Esophagus squamous epithelium (tissue), 5 donors: Measurements from ENCODE around the gene HDGFL2. TPM values are rescaled to one million over a fixed set of nuclear protein-coding genes. Genes with fewer than 3 reads are reported as not detected.

Experiments
- DNase-seq: peaks from one replicate; lab custom pipeline; 2025; lab: John Stamatoyannopoulos, UW
- H3K27ac ChIP-seq, 4 donors: fragments of 200-600 bp; sonication (generic); one replicate each; pipeline ENCODE4 v1.5.1; 2016 to 2019; ENCODE audit warnings: mild to moderate bottlenecking in 1 of 4
- H3K27me3 ChIP-seq, 4 donors: fragments of 200-600 bp; sonication (generic); 1 replicate in 3 of 4; 2 replicates in 1 of 4; pipeline versions ENCODE4 v1.5.1 to v1.6.0; 2017 to 2021; ENCODE audit warnings: antibody characterized with exemption in 1 of 4
- H3K36me3 ChIP-seq, 3 donors: fragments of 200-600 bp; sonication (generic); one replicate each; pipeline ENCODE4 v1.5.1; 2016 to 2019
- H3K4me1 ChIP-seq, 3 donors: fragments of 200-600 bp; sonication (generic); one replicate each; pipeline ENCODE4 v1.5.1; 2017 to 2019
- H3K4me3 ChIP-seq, 4 donors: fragments of 200-600 bp; sonication (generic); 1 replicate in 3 of 4; 2 replicates in 1 of 4; pipeline ENCODE4 v1.5.1; 2016 to 2019; ENCODE audit warnings: mild to moderate bottlenecking in 2 of 4, moderate library complexity in 1 of 4
- H3K9me3 ChIP-seq, 3 donors: fragments of 200-600 bp; sonication (generic); one replicate each; pipeline ENCODE4 v1.5.1; 2016 to 2019
- POLR2A ChIP-seq, 4 donors: fragments of 450-650 bp; IDR thresholded peaks; one replicate each; pipeline ENCODE4 v1.6.1; 2017; ENCODE audit warnings: antibody characterized with exemption in 4 of 4, mild to moderate bottlenecking in 4 of 4, moderate library complexity in 3 of 4
- WGBS, 2 donors: methylation state at CpG; one replicate each; pipeline ENCODE4 v1.1.5; 2018; 5-methylcytosine and 5-hydroxymethylcytosine counted together
- intact Hi-C: fragments of 100-400 bp; cut with DNase I; formaldehyde crosslinking; loops from one replicate; pipeline ENCODE4 v1.15.0; 2022
- total RNA-seq, 4 donors: library from RNA; depleted of rRNA; stranded (reverse); fragments of >200 nt; gene quantifications; one replicate each; pipeline ENCODE4 v1.1.0, GENCODE V29; 2016
- TF ChIP-seq, protein P1 (sequence below), 6 experiments: fragments of 450-650 bp in 4 of 6; fragments of 200-600 bp in 2 of 6; sonication (generic) in 2 of 6; IDR thresholded peaks; one replicate each; pipeline ENCODE4 v1.5.1; 2016 to 2019; ENCODE audit warnings: antibody characterized with exemption in 6 of 6, mild to moderate bottlenecking in 4 of 6, moderate library complexity in 4 of 6
- donor health status: DM: yes; HTN: yes; CAD: no.

The HDGFL2 gene
- total RNA-seq, 4 donors from 2014 or later, result 18.4 to 28.8 (median 20.5) TPM

DNA sequence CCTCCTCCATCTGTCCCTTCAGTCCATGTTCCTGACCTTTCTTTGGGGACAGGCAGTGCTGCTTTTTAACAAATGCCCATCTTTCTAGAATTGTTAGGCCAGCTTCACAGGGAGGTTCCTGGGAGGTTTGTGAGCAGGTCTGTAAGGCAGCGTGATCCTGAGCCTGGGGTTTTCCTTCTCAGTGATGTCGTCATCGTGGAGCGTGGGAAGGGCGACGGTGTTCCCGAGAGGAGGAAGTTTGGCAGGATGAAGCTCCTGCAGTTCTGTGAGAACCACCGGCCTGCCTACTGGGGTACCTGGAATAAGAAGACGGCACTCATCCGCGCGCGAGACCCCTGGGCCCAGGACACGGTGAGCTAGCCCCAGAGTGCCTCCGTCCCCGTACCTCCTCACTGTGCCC, 42.8 kb upstream of the HDGFL2 start:
- no peak for DNase-seq
- TF ChIP-seq, protein P1, sequence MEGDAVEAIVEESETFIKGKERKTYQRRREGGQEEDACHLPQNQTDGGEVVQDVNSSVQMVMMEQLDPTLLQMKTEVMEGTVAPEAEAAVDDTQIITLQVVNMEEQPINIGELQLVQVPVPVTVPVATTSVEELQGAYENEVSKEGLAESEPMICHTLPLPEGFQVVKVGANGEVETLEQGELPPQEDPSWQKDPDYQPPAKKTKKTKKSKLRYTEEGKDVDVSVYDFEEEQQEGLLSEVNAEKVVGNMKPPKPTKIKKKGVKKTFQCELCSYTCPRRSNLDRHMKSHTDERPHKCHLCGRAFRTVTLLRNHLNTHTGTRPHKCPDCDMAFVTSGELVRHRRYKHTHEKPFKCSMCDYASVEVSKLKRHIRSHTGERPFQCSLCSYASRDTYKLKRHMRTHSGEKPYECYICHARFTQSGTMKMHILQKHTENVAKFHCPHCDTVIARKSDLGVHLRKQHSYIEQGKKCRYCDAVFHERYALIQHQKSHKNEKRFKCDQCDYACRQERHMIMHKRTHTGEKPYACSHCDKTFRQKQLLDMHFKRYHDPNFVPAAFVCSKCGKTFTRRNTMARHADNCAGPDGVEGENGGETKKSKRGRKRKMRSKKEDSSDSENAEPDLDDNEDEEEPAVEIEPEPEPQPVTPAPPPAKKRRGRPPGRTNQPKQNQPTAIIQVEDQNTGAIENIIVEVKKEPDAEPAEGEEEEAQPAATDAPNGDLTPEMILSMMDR (IDR thresholded peaks at IDR 0.05), result no peak
- TF ChIP-seq POLR2A (IDR thresholded peaks at IDR 0.05), result no peak
- intact Hi-C loops, result no loop called here
- 80 to 88% methylated on average over 12 of the region's 16 CpGs for WGBS, 2 donors
- Histone ChIP-seq H3K27ac (no peak overlapping the region), H3K4me3 (no peak overlapping the region), H3K27me3 (no peaks in the 10 kb centered on the region), H3K36me3 (peaks cover 6 to 71% (median 13%) of the 10 kb centered on the region in 3 donors), H3K9me3 (no peaks in the 10 kb centered on the region), H3K4me1 (no peaks in the 10 kb centered on the region)

DNA sequence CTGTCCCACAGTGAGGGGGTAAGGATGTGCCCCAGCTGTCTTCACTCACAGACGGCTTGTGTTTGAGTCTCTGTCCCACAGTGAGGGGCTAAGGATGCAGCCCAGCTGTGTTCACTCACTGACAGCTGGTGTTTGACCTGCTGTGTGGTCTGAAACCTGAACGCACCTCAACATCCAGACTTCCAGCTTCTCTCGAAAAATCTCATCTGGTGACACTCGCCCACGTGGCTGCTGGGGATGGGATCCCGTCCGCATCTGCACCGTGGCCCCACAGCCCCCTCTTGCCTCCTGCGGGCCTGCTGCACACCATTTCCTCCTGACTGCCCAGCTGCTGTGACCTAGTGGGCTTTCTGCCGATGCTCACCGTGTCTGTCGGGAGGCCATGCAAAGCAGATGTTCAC, 42.3 kb upstream of the HDGFL2 start:
- H3K27ac ChIP-seq, result no peak overlapping the region
- H3K4me3 ChIP-seq, result no peak overlapping the region
- intact Hi-C loops, result no loop called here
- no peaks in the 10 kb centered on the region for H3K9me3 ChIP-seq
- no peak for TF ChIP-seq POLR2A (IDR thresholded peaks at IDR 0.05)
- TF ChIP-seq, protein P1 (IDR thresholded peaks at IDR 0.05), result no peak
- peaks cover 6 to 71% (median 13%) of the 10 kb centered on the region in 3 donors for H3K36me3 ChIP-seq
- 85 to 92% methylated on average over 7 to 12 of the region's 12 CpGs for WGBS, 2 donors
- H3K27me3 ChIP-seq, result no peaks in the 10 kb centered on the region
- no peaks in the 10 kb centered on the region for H3K4me1 ChIP-seq
- no peak for DNase-seq

DNA sequence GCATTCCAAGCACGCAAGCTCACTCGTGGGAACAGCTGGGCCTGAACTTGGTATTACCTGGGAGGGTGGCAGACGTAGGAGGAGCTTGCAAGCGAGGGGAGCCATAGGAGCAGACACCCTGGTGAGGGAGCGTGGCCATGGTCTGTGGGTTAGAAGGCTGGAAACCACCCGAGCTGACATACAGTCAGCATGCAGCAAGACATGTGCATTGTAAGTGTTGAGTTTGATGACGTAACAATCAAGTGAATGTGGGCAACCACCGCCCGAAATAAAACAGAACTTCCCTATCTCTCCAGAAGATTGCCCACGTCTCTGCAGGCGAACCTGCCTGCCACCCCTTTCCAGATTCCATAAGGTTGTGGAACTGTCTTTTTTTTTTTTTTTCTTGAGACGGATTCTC, 41.3 kb upstream of the HDGFL2 start:
- WGBS, 2 donors, result 86 to 92% methylated on average over 8 to 12 of the region's 12 CpGs
- intact Hi-C loops, result no loop called here
- no peak for DNase-seq

DNA sequence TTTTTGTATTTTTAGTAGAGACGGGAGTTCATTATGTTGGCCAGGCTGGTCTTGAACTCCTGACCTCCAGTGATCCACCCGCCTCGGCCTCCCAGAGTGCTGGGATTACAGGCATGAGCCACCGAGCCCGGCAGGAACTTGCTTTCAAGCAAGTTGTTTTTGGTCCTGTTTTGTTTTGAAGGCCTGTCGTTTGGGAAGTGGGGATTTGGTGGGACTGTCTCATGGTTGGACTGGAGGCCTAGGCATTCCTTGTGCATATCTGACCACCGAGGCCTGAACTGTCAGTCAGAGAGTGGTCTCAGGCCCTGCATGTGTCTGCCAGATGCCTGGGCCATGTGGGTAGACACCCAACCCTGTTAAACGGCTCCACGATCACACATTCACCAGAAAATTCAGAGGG, 40.8 kb upstream of the HDGFL2 start:
- Histone ChIP-seq H3K27me3 (no peaks in the 10 kb centered on the region), H3K27ac (peak overlapping the region in 1 of 4 donors; percentile 34), H3K4me3 (no peak overlapping the region), H3K4me1 (no peaks in the 10 kb centered on the region), H3K9me3 (no peaks in the 10 kb centered on the region), H3K36me3 (peaks cover 6 to 78% (median 13%) of the 10 kb centered on the region in 3 donors)
- 77 to 84% methylated on average over 6 to 9 of the region's 9 CpGs for WGBS, 2 donors
- TF ChIP-seq, protein P1 (IDR thresholded peaks at IDR 0.05), result no peak
- TF ChIP-seq POLR2A (IDR thresholded peaks at IDR 0.05), result no peak
- intact Hi-C loops, result no loop called here
- no peak for DNase-seq

More for the DNA sequence above, 41.3 kb upstream of the HDGFL2 start:
- Histone ChIP-seq H3K4me1 (no peaks in the 10 kb centered on the region), H3K27me3 (no peaks in the 10 kb centered on the region), H3K9me3 (no peaks in the 10 kb centered on the region), H3K27ac (no peak overlapping the region), H3K4me3 (no peak overlapping the region), H3K36me3 (peaks cover 6 to 76% (median 13%) of the 10 kb centered on the region in 3 donors)
- no peak for TF ChIP-seq POLR2A (IDR thresholded peaks at IDR 0.05)
- TF ChIP-seq, protein P1 (IDR thresholded peaks at IDR 0.05), result no peak

DNA sequence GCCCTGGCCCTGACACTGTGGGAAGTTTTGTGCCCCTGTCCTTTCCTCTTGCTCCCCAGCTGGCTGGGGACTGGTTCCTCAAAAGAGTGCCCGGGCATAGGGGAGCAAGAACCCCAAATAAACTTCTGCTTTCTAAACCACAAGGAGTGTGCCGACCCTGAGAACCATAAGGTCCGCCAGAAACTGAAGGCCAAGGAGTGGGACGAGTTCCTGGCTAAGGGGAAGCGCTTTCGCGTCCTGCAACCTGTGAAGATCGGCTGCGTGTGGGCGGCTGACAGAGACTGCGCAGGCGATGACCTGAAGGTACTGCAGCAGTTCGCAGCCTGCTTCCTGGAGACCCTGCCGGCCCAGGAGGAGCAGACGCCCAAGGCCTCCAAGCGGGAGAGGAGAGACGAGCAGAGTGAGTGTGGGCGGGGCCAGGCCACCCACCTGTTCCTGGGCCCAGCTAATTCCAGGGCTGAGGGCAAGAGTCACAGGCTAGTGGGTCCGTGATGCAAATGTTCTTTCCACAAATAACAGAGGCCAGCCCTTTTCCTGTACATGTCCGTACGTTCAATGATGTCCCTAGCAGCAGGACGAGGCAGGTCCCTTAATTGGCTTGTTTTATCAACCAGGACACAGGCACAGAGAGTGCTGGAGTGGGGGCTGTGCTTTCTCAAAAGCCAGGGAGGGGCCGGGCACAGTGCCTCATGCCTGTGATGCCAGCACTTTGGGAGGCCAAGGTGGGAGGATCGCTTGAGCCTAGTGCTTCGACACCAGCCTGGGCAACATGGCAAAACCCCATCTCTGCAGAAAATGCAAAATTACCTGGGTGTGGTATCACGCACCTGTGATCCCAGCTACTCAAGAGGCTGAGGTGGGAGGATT, 40.1 kb upstream of the HDGFL2 start:
- DNase-seq, result no peak
- H3K4me1 ChIP-seq, result no peaks in the 10 kb centered on the region
- peak overlapping the region in 1 of 4 donors; percentile 34 for H3K27ac ChIP-seq
- H3K9me3 ChIP-seq, result no peaks in the 10 kb centered on the region
- H3K4me3 ChIP-seq, result no peak overlapping the region
- H3K27me3 ChIP-seq, result no peaks in the 10 kb centered on the region
- H3K36me3 ChIP-seq, result peaks cover 6 to 83% (median 13%) of the 10 kb centered on the region in 3 donors
- WGBS, 2 donors, result 73 to 80% methylated on average over 6 to 21 of the region's 26 CpGs
- no peak for TF ChIP-seq POLR2A (IDR thresholded peaks at IDR 0.05)
- TF ChIP-seq, protein P1 (IDR thresholded peaks at IDR 0.05), result no peak
- intact Hi-C loops, result no loop called here
